B cell (primary cell): ENCODE data around the gene MAGI2.

ENCODE experiments used
- CTCF ChIP-seq: fragments of 200-600 bp; IDR thresholded peaks from one replicate; pipeline ENCODE4 v1.8.0; 2022; ENCODE audit warnings: antibody characterized with exemption, mild to moderate bottlenecking
- EZH2 ChIP-seq: IDR thresholded peaks from 2 replicates; pipeline ENCODE4 v1.6.1; 2012; ENCODE audit warnings: borderline replicate concordance, low read depth, mild to moderate bottlenecking, moderate library complexity, low read length; ENCODE audit not compliant: insufficient read depth, poor library complexity, severe bottlenecking

GRCh38 chr7:79236352-79237028, 217.0 kb downstream of the MAGI2 start:
- no peak for TF ChIP-seq CTCF
- no peak for TF ChIP-seq EZH2
